ENCODE measurements around the gene RNF113B. TPM values are rescaled to one million over a fixed set of nuclear protein-coding genes. Genes with fewer than 3 reads are reported as not detected.

RNF113B gene
- total RNA-seq, 1 experiment from 2014 or later = not detected

- no peak overlapping the region for H3K27ac Mint-ChIP-seq (ENCODE audit: unreplicated experiment)
- no peaks in the 10 kb centered on the region for H3K9me3 ChIP-seq
- no peaks in the 10 kb centered on the region for H3K9me3 Mint-ChIP-seq (ENCODE audit: unreplicated experiment)
- H3K27me3 Mint-ChIP-seq (ENCODE audit: insufficient read depth, unreplicated experiment) = no peaks in the 10 kb centered on the region
- peaks cover 36% of the 10 kb centered on the region for H3K4me1 ChIP-seq
- no peaks in the 10 kb centered on the region; the same call in none of the 2 replicates for H3K36me3 ChIP-seq (ENCODE audit: control insufficient read depth, insufficient read depth, low read length)
- H3K27me3 ChIP-seq (replicated peaks; ENCODE audit: control insufficient read depth, insufficient read depth, low read length) = no peaks in the 10 kb centered on the region
- peaks cover 37% of the 10 kb centered on the region for H3K4me1 Mint-ChIP-seq (ENCODE audit: low read depth, unreplicated experiment)
- no peak for DNase-seq
- H3K4me3 Mint-ChIP-seq (ENCODE audit: unreplicated experiment) = no peak overlapping the region
- intact Hi-C loops (cut with micrococcal nuclease; ENCODE audit: unreplicated experiment) = no loop called here
- TF ChIP-seq CTCF (IDR thresholded peaks at IDR 0.05; ENCODE audit: insufficient read depth in 1 of 2, low read depth in 1 of 2, low read length in 1 of 2, severe bottlenecking in 1 of 2, unreplicated experiment in 1 of 2) = no peak
- no peak overlapping the region for H3K4me3 ChIP-seq (ENCODE audit: low read depth, low read length)
- ChIA-PET CTCF (interaction anchor here (0.7 kb wide), 1 partner anchor 120 kb away, joined by 7 read pairs; no protein-coding TSS in a partner anchor), POLR2A (no interaction called here)
- peaks cover 45% of the 10 kb centered on the region for H3K36me3 Mint-ChIP-seq (ENCODE audit: insufficient read depth, unreplicated experiment)
- no TSS peak for BruUV-seq (replicated peaks)
Observed at GRCh38 chr13:98158172-98158899, 18.7 kb downstream of the RNF113B start.

GRCh38 chr13:98157609-98158008 is 19.5 kb downstream of the RNF113B start:
- Histone ChIP-seq H3K27me3 (replicated peaks; ENCODE audit: control insufficient read depth, insufficient read depth, low read length) (no peaks in the 10 kb centered on the region), H3K9me3 (no peaks in the 10 kb centered on the region), H3K36me3 (ENCODE audit: control insufficient read depth, insufficient read depth, low read length) (no peaks in the 10 kb centered on the region; the same call in 1 of the 2 replicates), H3K4me1 (peaks cover 36% of the 10 kb centered on the region), H3K4me3 (ENCODE audit: low read depth, low read length) (no peak overlapping the region)
- TF ChIP-seq CTCF (IDR thresholded peaks at IDR 0.05; ENCODE audit: insufficient read depth in 1 of 2, low read depth in 1 of 2, low read length in 1 of 2, severe bottlenecking in 1 of 2, unreplicated experiment in 1 of 2) = no peak
- no peaks in the 10 kb centered on the region for H3K9me3 Mint-ChIP-seq (ENCODE audit: unreplicated experiment)
- H3K4me3 Mint-ChIP-seq (ENCODE audit: unreplicated experiment) = no peak overlapping the region
- H3K4me1 Mint-ChIP-seq (ENCODE audit: low read depth, unreplicated experiment) = peaks cover 32% of the 10 kb centered on the region
- intact Hi-C loops (cut with micrococcal nuclease; ENCODE audit: unreplicated experiment) = no loop called here
- DNase-seq = no peak
- peak overlapping the region; percentile 27 for H3K27ac Mint-ChIP-seq (ENCODE audit: unreplicated experiment)
- H3K36me3 Mint-ChIP-seq (ENCODE audit: insufficient read depth, unreplicated experiment) = peaks cover 49% of the 10 kb centered on the region
- H3K27me3 Mint-ChIP-seq (ENCODE audit: insufficient read depth, unreplicated experiment) = no peaks in the 10 kb centered on the region
- no TSS peak for BruUV-seq (replicated peaks)
- POLR2A ChIA-PET = no interaction called here
- CTCF ChIA-PET = no interaction called here

GRCh38 chr13:98157188-98157587 is 19.9 kb downstream of the RNF113B start:
- DNase-seq = no peak
- no peaks in the 10 kb centered on the region for H3K9me3 ChIP-seq
- BruUV-seq (replicated peaks) = no TSS peak
- H3K4me3 Mint-ChIP-seq (ENCODE audit: unreplicated experiment) = no peak overlapping the region
- TF ChIP-seq CTCF (IDR thresholded peaks at IDR 0.05; ENCODE audit: insufficient read depth in 1 of 2, low read depth in 1 of 2, low read length in 1 of 2, severe bottlenecking in 1 of 2, unreplicated experiment in 1 of 2) = no peak
- H3K4me1 ChIP-seq = peaks cover 36% of the 10 kb centered on the region
- CTCF ChIA-PET = no interaction called here
- no peaks in the 10 kb centered on the region; the same call in 1 of the 2 replicates for H3K36me3 ChIP-seq (ENCODE audit: control insufficient read depth, insufficient read depth, low read length)
- intact Hi-C loops (cut with micrococcal nuclease; ENCODE audit: unreplicated experiment) = no loop called here
- no peaks in the 10 kb centered on the region for H3K27me3 ChIP-seq (replicated peaks; ENCODE audit: control insufficient read depth, insufficient read depth, low read length)
- H3K27me3 Mint-ChIP-seq (ENCODE audit: insufficient read depth, unreplicated experiment) = no peaks in the 10 kb centered on the region
- no peak overlapping the region for H3K4me3 ChIP-seq (ENCODE audit: low read depth, low read length)
- no peaks in the 10 kb centered on the region for H3K9me3 Mint-ChIP-seq (ENCODE audit: unreplicated experiment)
- H3K27ac Mint-ChIP-seq (ENCODE audit: unreplicated experiment) = peak overlapping the region; percentile 27
- peaks cover 32% of the 10 kb centered on the region for H3K4me1 Mint-ChIP-seq (ENCODE audit: low read depth, unreplicated experiment)
- POLR2A ChIA-PET = no interaction called here
- H3K36me3 Mint-ChIP-seq (ENCODE audit: insufficient read depth, unreplicated experiment) = peaks cover 45% of the 10 kb centered on the region
